Spinal cord (tissue), 10 donors: ENCODE results near the gene TUBB1. TPM values are rescaled to one million over a fixed set of nuclear protein-coding genes. Genes with fewer than 3 reads are reported as not detected.

Source experiments
- DNase-seq, 6 donors: peaks; one replicate each; pipeline versions ENCODE4 v3.0.0 to v3.0.0-alpha.2; 2013 to 2015; ENCODE audit warnings: low spot score in 6 of 6, low read depth in 4 of 6
- H3K27ac ChIP-seq: one replicate; pipeline ENCODE4 v1.5.1; 2013; ENCODE audit warnings: low read depth, low read length, control low read depth
- H3K27me3 ChIP-seq: one replicate; pipeline ENCODE4 v1.6.1; 2013; ENCODE audit warnings: low read length; ENCODE audit not compliant: control insufficient read depth, insufficient read depth
- H3K36me3 ChIP-seq: one replicate; pipeline ENCODE4 v1.6.1; 2013; ENCODE audit warnings: low read length; ENCODE audit not compliant: control insufficient read depth, insufficient read depth
- H3K4me1 ChIP-seq: one replicate; pipeline ENCODE4 v1.6.1; 2013; ENCODE audit warnings: low read length; ENCODE audit not compliant: control insufficient read depth, insufficient read depth
- H3K4me3 ChIP-seq: one replicate; pipeline ENCODE4 v1.5.1; 2013; ENCODE audit warnings: low read depth, low read length, control low read depth
- H3K9me3 ChIP-seq: one replicate; pipeline ENCODE4 v1.6.1; 2013; ENCODE audit warnings: low read length; ENCODE audit not compliant: control insufficient read depth, insufficient read depth
- WGBS: methylation state at CpG from one replicate; pipeline ENCODE4 v1.1.5; 2013; ENCODE audit warnings: missing lambda C conversion rate; ENCODE audit not compliant: insufficient coverage; 5-methylcytosine and 5-hydroxymethylcytosine counted together
- polyA plus RNA-seq, 2 donors: library from polyadenylated mRNA; unstranded; fragments of 120-200 nt; gene quantifications; one replicate each; pipeline ENCODE4 v1.2.1, GENCODE V29; 2013; ENCODE audit not compliant: insufficient read length in 2 of 2
- total RNA-seq, 2 donors: library from RNA; depleted of rRNA in 1 of 2; stranded (reverse); fragments of 120-200 nt in 1 of 2; fragments of >200 nt in 1 of 2; gene quantifications; one replicate each; pipeline versions ENCODE4 v1.2.3 to v1.2.4, GENCODE V29; 2013 to 2014
- donor health status: healthy.

TUBB1 gene
- total and polyA plus RNA-seq, 4 donors = 1.1 to 3.4 (median 1.1) TPM

GRCh38 chr20:59026904-59027740 lies 7.9 kb downstream of the TUBB1 start:
- Histone ChIP-seq H3K4me1 (peaks cover 11% of the 10 kb centered on the region), H3K9me3 (no peaks in the 10 kb centered on the region), H3K4me3 (no peak overlapping the region), H3K27me3 (no peaks in the 10 kb centered on the region), H3K36me3 (peaks cover 24% of the 10 kb centered on the region), H3K27ac (no peak overlapping the region)
- DNase-seq = no peak
- WGBS = 35% methylated on average over 3 of the region's 5 CpGs

GRCh38 chr20:59027741-59028320 lies 8.6 kb downstream of the TUBB1 start:
- Histone ChIP-seq H3K27me3 (no peaks in the 10 kb centered on the region), H3K36me3 (peaks cover 20% of the 10 kb centered on the region), H3K27ac (no peak overlapping the region), H3K9me3 (no peaks in the 10 kb centered on the region), H3K4me1 (peaks cover 14% of the 10 kb centered on the region), H3K4me3 (no peak overlapping the region)
- no peak for DNase-seq
- WGBS = 25% methylated on average over 7 of the region's 8 CpGs

GRCh38 chr20:59028812-59029211 lies 9.6 kb downstream of the TUBB1 start:
- no peaks in the 10 kb centered on the region for H3K27me3 ChIP-seq
- H3K27ac ChIP-seq = no peak overlapping the region
- DNase-seq = no peak
- H3K4me1 ChIP-seq = peaks cover 16% of the 10 kb centered on the region
- WGBS = 25% methylated on average over 1 of the region's 2 CpGs
- H3K9me3 ChIP-seq = no peaks in the 10 kb centered on the region
- H3K36me3 ChIP-seq = peaks cover 13% of the 10 kb centered on the region
- no peak overlapping the region for H3K4me3 ChIP-seq

GRCh38 chr20:59030911-59031563 lies 11.8 kb downstream of the TUBB1 start:
- no peaks in the 10 kb centered on the region for H3K9me3 ChIP-seq
- H3K4me1 ChIP-seq = peaks cover 13% of the 10 kb centered on the region
- 86% methylated on average over 4 of the region's 7 CpGs for WGBS
- H3K36me3 ChIP-seq = peaks cover 10% of the 10 kb centered on the region
- no peaks in the 10 kb centered on the region for H3K27me3 ChIP-seq
- H3K4me3 ChIP-seq = peak overlapping the region; percentile 88
- no peak overlapping the region for H3K27ac ChIP-seq
- DNase-seq = no peak

- Histone ChIP-seq H3K9me3 (no peaks in the 10 kb centered on the region), H3K27me3 (no peaks in the 10 kb centered on the region), H3K4me3 (peak overlapping the region; percentile 88), H3K27ac (peak overlapping the region; percentile 87), H3K4me1 (peaks cover 13% of the 10 kb centered on the region), H3K36me3 (peaks cover 12% of the 10 kb centered on the region)
- no peak for DNase-seq
- 22% methylated on average over 12 of the region's 13 CpGs for WGBS
Measured at GRCh38 chr20:59031564-59032022, 12.4 kb downstream of the TUBB1 start.

GRCh38 chr20:59032023-59032712 lies 12.9 kb downstream of the TUBB1 start, which contains the start of gene ATP5F1E:
Gene ATP5F1E (minus strand): TSS chr20:59032335. CDS start chr20:59032251, 84 bp downstream.
- peaks cover 12% of the 10 kb centered on the region for H3K36me3 ChIP-seq
- under 1% methylated on average over 86 of the region's 86 CpGs for WGBS

GRCh38 chr20:59032713-59033059 lies 13.5 kb downstream of the TUBB1 start:
- 0% methylated on average over 11 of the region's 13 CpGs for WGBS
- H3K36me3 ChIP-seq = peaks cover 15% of the 10 kb centered on the region

More at GRCh38 chr20:59032023-59032712, 12.9 kb downstream of the TUBB1 start, which contains the start of gene ATP5F1E:
- Histone ChIP-seq H3K4me1 (peaks cover 13% of the 10 kb centered on the region), H3K9me3 (no peaks in the 10 kb centered on the region), H3K27ac (peak within 1 kb of the TSS; percentile 87), H3K27me3 (no peaks in the 10 kb centered on the region), H3K4me3 (peak within 1 kb of the TSS; percentile 88)
- DNase-seq = peak; percentile 72 to 99 (median 92)

GRCh38 chr20:59033093-59033492 lies 13.9 kb downstream of the TUBB1 start:
- no peaks in the 10 kb centered on the region for H3K27me3 ChIP-seq
- H3K36me3 ChIP-seq = peaks cover 15% of the 10 kb centered on the region
- no CpG with 5 or more reads among the region's 1 CpG for WGBS
- no peak for DNase-seq
- no peak overlapping the region for H3K27ac ChIP-seq
- H3K9me3 ChIP-seq = no peaks in the 10 kb centered on the region
- H3K4me1 ChIP-seq = peaks cover 10% of the 10 kb centered on the region
- peak overlapping the region; percentile 88 for H3K4me3 ChIP-seq

More at GRCh38 chr20:59032713-59033059, 13.5 kb downstream of the TUBB1 start:
- H3K4me3 ChIP-seq = peak overlapping the region; percentile 88
- H3K9me3 ChIP-seq = no peaks in the 10 kb centered on the region
- peak overlapping the region; percentile 85 for H3K27ac ChIP-seq
- peak in 1 of 6 donors; percentile 59 for DNase-seq
- no peaks in the 10 kb centered on the region for H3K27me3 ChIP-seq
- peaks cover 10% of the 10 kb centered on the region for H3K4me1 ChIP-seq

- Histone ChIP-seq H3K4me3 (no peak overlapping the region), H3K27ac (no peak overlapping the region), H3K9me3 (no peaks in the 10 kb centered on the region), H3K27me3 (no peaks in the 10 kb centered on the region), H3K4me1 (peaks cover 10% of the 10 kb centered on the region), H3K36me3 (peaks cover 15% of the 10 kb centered on the region)
- no CpG with 5 or more reads among the region's 2 CpGs for WGBS
- DNase-seq = no peak
Measured at GRCh38 chr20:59033616-59034165, 14.5 kb downstream of the TUBB1 start.
